GM23338 (cell line): ENCODE measurements around the gene LUC7L.
"Not testable (repeated sequence)": the region's sequence is repeated elsewhere in the genome, so short reads cannot be mapped to it uniquely, and the experiment has no call there.

Experiments used
- CREB1 ChIP-seq: fragments of 250-450 bp; sonication (Bioruptor Pico); IDR thresholded peaks from 2 replicates; pipeline ENCODE4 v1.5.0; 2020; ENCODE audit warnings: low read depth, mild to moderate bottlenecking, moderate library complexity
- CTCF ChIP-seq, 2 experiments: fragments of 200-600 bp in 1 of 2; sonication (generic) in 1 of 2; conservative IDR thresholded peaks; 2 replicates each; pipeline versions ENCODE4 v1.5.1 to v1.6.1; 2016 to 2017; ENCODE audit warnings: antibody characterized with exemption in 2 of 2, low read depth in 2 of 2, mild to moderate bottlenecking in 2 of 2, moderate library complexity in 1 of 2
- EZH2 ChIP-seq: fragments of 200-600 bp; sonication (generic); IDR thresholded peaks from one replicate; pipeline ENCODE4 v1.8.0; 2017; ENCODE audit warnings: antibody characterized with exemption, mild to moderate bottlenecking, low read depth; ENCODE audit not compliant: unreplicated experiment
- POLR2AphosphoS5 ChIP-seq: IDR thresholded peaks from 2 replicates; pipeline ENCODE4 v1.6.1; 2016; ENCODE audit warnings: antibody characterized with exemption, low read depth
- STAT1 ChIP-seq: IDR thresholded peaks from one replicate; pipeline ENCODE4 v1.6.1; 2016; ENCODE audit warnings: antibody characterized with exemption; ENCODE audit not compliant: unreplicated experiment
- ZNF462 ChIP-seq: fragments of 250-450 bp; sonication (Bioruptor Pico); IDR thresholded peaks from 2 replicates; pipeline ENCODE4 v1.5.0; 2020; ENCODE audit warnings: mild to moderate bottlenecking, moderate library complexity

- not testable (repeated sequence) for TF ChIP-seq ZNF462 (CRISPR knock-in tag); CREB1; POLR2AphosphoS5; STAT1; EZH2; CTCF (conservative IDR thresholded peaks at IDR 0.05; ENCODE audit: low read depth in 2 of 2)
Measured at GRCh38 chr16:204046-204445, 25.2 kb downstream of the LUC7L start.
